HepG2 (cell line): ENCODE data around the gene SH2D2A. TPM values are rescaled to one million over a fixed set of nuclear protein-coding genes. Genes with fewer than 3 reads are reported as not detected.

Experiments
- ATAC-seq: fragments of 200-7000 bp; cut with Tn5 transposase; 3 replicates; pipeline ENCODE4 v1.9.1; 2020; ENCODE audit warnings: mild to moderate bottlenecking, moderate library complexity
- BruUV-seq: library from RNA; stranded (reverse); fragments of 400-500 nt; replicated peaks from 2 replicates; lab custom pipeline; 2021; lab: Mats Ljungman, UMichigan
- CTCF ChIA-PET: fragments of 300-600 bp; formaldehyde crosslinking; extraction: SDS; loops from one replicate; lab custom pipeline; 2021; ENCODE audit warnings: low total read pairs, inconsistent platforms, low intra/inter-chr PET ratio; lab: Yijun Ruan, JAX
- POLR2A ChIA-PET: fragments of 350-600 bp; sonication (Branson Sonifier 250); formaldehyde crosslinking; loops from one replicate; lab custom pipeline; 2020; ENCODE audit warnings: antibody characterized with exemption, inconsistent platforms; lab: Yijun Ruan, JAX
- DNase-seq: peaks from one replicate; pipeline ENCODE4 v3.0.0-alpha.2; 2015; ENCODE audit warnings: low spot score
- FAIRE-seq: peaks from 3 replicates; lab custom pipeline; 2011; peaks lifted over from hg19 to GRCh38; lab: Jason Lieb, UNC
- H2AFZ ChIP-seq: one replicate; pipeline ENCODE4 v1.6.1; 2011; ENCODE audit warnings: low read length, inconsistent platforms
- H3K27ac ChIP-seq: fragments of 300-600 bp; 3 replicates; pipeline ENCODE4 v1.8.0; 2011; ENCODE audit warnings: mixed run types, mild to moderate bottlenecking, mixed read lengths, low read length, inconsistent platforms; ENCODE audit not compliant: insufficient read depth; ENCODE audit errors: extremely low read length
- H3K27me3 ChIP-seq, 2 experiments: fragments of 200-600 bp in 1 of 2; 2 replicates in 1 of 2; 3 replicates in 1 of 2; pipeline versions ENCODE4 v1.6.0 to v1.8.0; 2011; ENCODE audit warnings: low read length in 2 of 2, mild to moderate bottlenecking in 2 of 2, moderate library complexity in 2 of 2, inconsistent platforms in 1 of 2; ENCODE audit not compliant: insufficient read depth in 2 of 2, control insufficient read depth in 1 of 2
- H3K36me3 ChIP-seq, 2 experiments: fragments of 200-600 bp in 1 of 2; replicated peaks in 1 of 2; 2 replicates in 1 of 2; 3 replicates in 1 of 2; pipeline versions ENCODE4 v1.5.1 to v1.8.0; 2011; ENCODE audit warnings: low read length in 2 of 2, inconsistent platforms in 1 of 2; ENCODE audit not compliant: insufficient read depth in 2 of 2, control insufficient read depth in 1 of 2
- H3K4me1 ChIP-seq: 2 replicates; pipeline ENCODE4 v1.5.1; 2012; ENCODE audit warnings: low read length, inconsistent platforms; ENCODE audit not compliant: insufficient read depth
- H3K4me2 ChIP-seq: 2 replicates; pipeline ENCODE4 v1.6.0; 2011; ENCODE audit warnings: low read depth, low read length, inconsistent platforms
- H3K4me3 ChIP-seq, 3 experiments: fragments of 200-600 bp in 1 of 3; sonication (generic), shearing (Covaris generic) in 1 of 3; replicated peaks in 1 of 3; 2 replicates each; pipeline ENCODE4 v1.5.1; 2011 to 2016; ENCODE audit warnings: low read length in 3 of 3, inconsistent platforms in 2 of 3, low read depth in 2 of 3, mild to moderate bottlenecking in 2 of 3, control low read depth in 1 of 3, mixed read lengths in 1 of 3; ENCODE audit not compliant: insufficient read depth in 1 of 3
- H3K79me2 ChIP-seq: one replicate; pipeline ENCODE4 v1.6.1; 2011; ENCODE audit warnings: low read length, inconsistent platforms; ENCODE audit not compliant: insufficient read depth
- H3K9ac ChIP-seq: 2 replicates; pipeline ENCODE4 v1.6.0; 2011; ENCODE audit warnings: mild to moderate bottlenecking, low read depth, low read length, inconsistent platforms; ENCODE audit not compliant: insufficient read depth
- H3K9me3 ChIP-seq: 2 replicates; pipeline ENCODE4 v1.5.1; 2012; ENCODE audit warnings: mild to moderate bottlenecking, low read length
- H4K20me1 ChIP-seq: 2 replicates; pipeline ENCODE4 v1.6.0; 2011; ENCODE audit warnings: inconsistent platforms, mild to moderate bottlenecking, low read length, moderate library complexity; ENCODE audit not compliant: insufficient read depth
- AGO2 ChIP-seq: fragments of 200-400 bp; formaldehyde crosslinking; optimal IDR thresholded peaks from 2 replicates; pipeline ENCODE3; 2017; ENCODE audit warnings: mild to moderate bottlenecking, low read depth, low read length, moderate library complexity
- FOSL1 ChIP-seq: sonication (generic); formaldehyde crosslinking; IDR thresholded peaks from 2 replicates; pipeline ENCODE4 v1.9.0; 2021; ENCODE audit warnings: missing genetic modification reagents, borderline replicate concordance
- FOSL2 ChIP-seq: sonication (generic); formaldehyde crosslinking; IDR thresholded peaks from 2 replicates; pipeline ENCODE4 v1.4.0; 2020; ENCODE audit warnings: missing genetic modification reagents
- NR2F1 ChIP-seq, 2 experiments: fragments of 450-650 bp in 1 of 2; formaldehyde crosslinking in 1 of 2; IDR thresholded peaks; 2 replicates each; pipeline versions ENCODE4 v1.5.0 to v1.6.1; 2016 to 2020; ENCODE audit warnings: mild to moderate bottlenecking in 1 of 2, missing compliant biosample characterization in 1 of 2, missing genetic modification reagents in 1 of 2, moderate library complexity in 1 of 2
- POLR2AphosphoS2 ChIP-seq: IDR thresholded peaks from 2 replicates; pipeline ENCODE4 v1.6.1; 2011; ENCODE audit warnings: low read depth, low read length, improper control_type of control experiment
- SAP130 ChIP-seq: IDR thresholded peaks from 2 replicates; pipeline ENCODE4 v1.6.1; 2016; ENCODE audit warnings: low read depth
- TCF7 ChIP-seq: sonication (generic); IDR thresholded peaks from 2 replicates; pipeline ENCODE4 v1.6.1; 2016; ENCODE audit warnings: antibody characterized with exemption, low read depth
- XRCC5 ChIP-seq: fragments of 200-400 bp; formaldehyde crosslinking; optimal IDR thresholded peaks from 2 replicates; pipeline ENCODE3; 2017; ENCODE audit warnings: mild to moderate bottlenecking, low read length
- ZBTB21 ChIP-seq: sonication (generic); formaldehyde crosslinking; IDR thresholded peaks from 2 replicates; pipeline ENCODE4 v1.4.0; 2020; ENCODE audit warnings: missing genetic modification reagents
- ZNF562 ChIP-seq: sonication (generic); formaldehyde crosslinking; IDR thresholded peaks from 2 replicates; pipeline ENCODE4 v1.8.0; 2022; ENCODE audit warnings: missing genetic modification reagents, borderline replicate concordance
- ZNF644 ChIP-seq: IDR thresholded peaks from 2 replicates; pipeline ENCODE4 v1.6.1; 2016; ENCODE audit warnings: low read depth
- ZNF776 ChIP-seq: sonication (generic); formaldehyde crosslinking; IDR thresholded peaks from 2 replicates; pipeline ENCODE4 v1.4.0; 2020; ENCODE audit warnings: mild to moderate bottlenecking, missing genetic modification reagents
- WGBS: methylation state at CpG from one replicate; pipeline ENCODE4 v1.1.6; 2017; ENCODE audit warnings: low lambda C conversion rate; 5-methylcytosine and 5-hydroxymethylcytosine counted together
- in situ Hi-C: cut with HindIII; loops from 2 replicates; pipeline ENCODE4 v1.10.0; 2017; ENCODE audit warnings: low pct_unique_long_range_greater_than_20kb; ENCODE audit not compliant: extremely low pct_ligation_motif_present
- intact Hi-C: fragments of 100-400 bp; cut with micrococcal nuclease; formaldehyde crosslinking; loops from one replicate; pipeline ENCODE4 v1.10.0; 2022; ENCODE audit not compliant: unreplicated experiment
- polyA plus RNA-seq, 8 experiments: library from polyadenylated mRNA; depleted of rRNA in 3 of 8; stranded (reverse) in 7 of 8; unstranded in 1 of 8; fragments of >200 nt; fragmentation: Illumina TruSeq in 4 of 8; extraction: Trizol in 4 of 8; gene quantifications; 2 replicates each; pipeline versions ENCODE4 v1.2.1 to v1.2.3, GENCODE V29; 2011 to 2016; ENCODE audit warnings: low read depth in 4 of 8, missing spikeins in 1 of 8, mixed read lengths in 1 of 8; ENCODE audit not compliant: insufficient read depth in 1 of 8
- total RNA-seq, 5 experiments: library from RNA; depleted of rRNA; stranded (reverse); fragments of >200 nt; fragmentation: Illumina TruSeq; extraction: Trizol; gene quantifications; 2 replicates each; pipeline ENCODE4 v1.2.3, GENCODE V29; 2016; ENCODE audit warnings: low read depth in 1 of 5
- TF ChIP-seq, protein P1 (sequence below): sonication (generic); formaldehyde crosslinking; IDR thresholded peaks from 2 replicates; pipeline ENCODE4 v1.4.0; 2020; ENCODE audit warnings: mild to moderate bottlenecking, missing genetic modification reagents
- TF ChIP-seq, protein P2 (sequence below): IDR thresholded peaks from 2 replicates; pipeline ENCODE4 v1.6.1; 2016; ENCODE audit warnings: low read depth
- TF ChIP-seq, protein P3 (sequence below): sonication (generic); formaldehyde crosslinking; IDR thresholded peaks from 2 replicates; pipeline ENCODE4 v1.5.0; 2020; ENCODE audit warnings: mild to moderate bottlenecking, missing genetic modification reagents, moderate library complexity

The SH2D2A gene
- total and polyA plus RNA-seq, 2 of the 13 experiments (the other 11 are each of a cell fraction or from before 2014, with no cell fraction given) = 0.57 to 0.73 TPM

DNA sequence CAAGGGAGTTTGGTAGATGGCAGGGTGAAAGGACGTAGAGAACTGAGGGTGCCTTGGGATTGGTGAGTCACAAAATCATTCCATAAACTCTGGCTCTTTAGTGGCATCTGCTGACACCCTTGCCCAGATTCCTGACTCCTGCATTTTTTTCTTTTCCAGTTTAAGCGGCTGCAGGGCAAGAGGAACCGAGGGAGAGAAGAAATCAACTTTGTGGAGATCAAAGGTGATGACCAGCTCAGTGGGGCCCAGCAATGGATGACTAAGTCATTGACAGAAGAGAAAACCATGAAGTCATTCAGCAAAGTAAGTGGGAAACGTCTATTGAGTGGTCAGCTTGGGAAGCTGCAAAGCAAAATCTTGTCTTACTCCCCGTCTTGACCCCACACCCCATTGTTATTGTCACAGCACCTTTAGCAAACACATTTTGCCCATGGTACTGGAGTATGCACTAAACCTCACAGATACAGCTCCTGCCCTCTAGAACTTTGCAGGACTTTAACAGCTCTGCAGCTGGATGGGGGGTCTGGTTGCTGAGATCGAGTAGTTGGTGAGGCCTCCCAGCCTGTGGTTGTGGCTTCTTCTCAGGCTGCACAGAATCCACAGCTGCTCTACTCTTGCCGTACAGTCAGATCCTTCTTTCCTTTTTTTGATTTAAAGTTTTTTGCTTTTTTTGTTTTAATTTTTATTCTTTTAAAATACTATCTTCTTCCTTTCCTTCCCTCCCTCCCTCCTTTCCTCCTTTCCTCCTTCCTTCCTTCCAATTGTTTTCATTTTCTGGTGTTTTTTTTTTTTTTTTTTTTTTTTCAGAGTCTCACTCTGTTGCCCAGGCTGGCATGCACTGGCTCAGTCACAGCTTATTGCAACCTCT lies 21.9 kb downstream of the SH2D2A start:
- 53% methylated on average over 7 of the region's 7 CpGs for WGBS
- no peaks in the 10 kb centered on the region for H3K9me3 ChIP-seq
- DNase-seq = peak; percentile 60
- H3K9ac ChIP-seq = no peak overlapping the region
- TF ChIP-seq POLR2AphosphoS2 = no peak
- peak; percentile 69 for TF ChIP-seq FOSL2
- TF ChIP-seq XRCC5 = peak; percentile 30
- TF ChIP-seq, protein P1, sequence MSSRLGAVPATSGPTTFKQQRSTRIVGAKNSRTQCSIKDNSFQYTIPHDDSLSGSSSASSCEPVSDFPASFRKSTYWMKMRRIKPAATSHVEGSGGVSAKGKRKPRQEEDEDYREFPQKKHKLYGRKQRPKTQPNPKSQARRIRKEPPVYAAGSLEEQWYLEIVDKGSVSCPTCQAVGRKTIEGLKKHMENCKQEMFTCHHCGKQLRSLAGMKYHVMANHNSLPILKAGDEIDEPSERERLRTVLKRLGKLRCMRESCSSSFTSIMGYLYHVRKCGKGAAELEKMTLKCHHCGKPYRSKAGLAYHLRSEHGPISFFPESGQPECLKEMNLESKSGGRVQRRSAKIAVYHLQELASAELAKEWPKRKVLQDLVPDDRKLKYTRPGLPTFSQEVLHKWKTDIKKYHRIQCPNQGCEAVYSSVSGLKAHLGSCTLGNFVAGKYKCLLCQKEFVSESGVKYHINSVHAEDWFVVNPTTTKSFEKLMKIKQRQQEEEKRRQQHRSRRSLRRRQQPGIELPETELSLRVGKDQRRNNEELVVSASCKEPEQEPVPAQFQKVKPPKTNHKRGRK (CRISPR knock-in tag) = peak; percentile 52; the same call in 1 of the 2 replicates
- TF ChIP-seq NR2F1 (CRISPR knock-in tag; IDR thresholded peaks at IDR 0.05) = peak in 1 of 2 experiments; percentile 47; a peak in 1 of 4 replicates
- no peak for TF ChIP-seq AGO2
- TF ChIP-seq ZNF776 (CRISPR knock-in tag) = no peak
- TF ChIP-seq TCF7 = peak; percentile 52
- TF ChIP-seq ZBTB21 = peak; percentile 67
- TF ChIP-seq, protein P2, sequence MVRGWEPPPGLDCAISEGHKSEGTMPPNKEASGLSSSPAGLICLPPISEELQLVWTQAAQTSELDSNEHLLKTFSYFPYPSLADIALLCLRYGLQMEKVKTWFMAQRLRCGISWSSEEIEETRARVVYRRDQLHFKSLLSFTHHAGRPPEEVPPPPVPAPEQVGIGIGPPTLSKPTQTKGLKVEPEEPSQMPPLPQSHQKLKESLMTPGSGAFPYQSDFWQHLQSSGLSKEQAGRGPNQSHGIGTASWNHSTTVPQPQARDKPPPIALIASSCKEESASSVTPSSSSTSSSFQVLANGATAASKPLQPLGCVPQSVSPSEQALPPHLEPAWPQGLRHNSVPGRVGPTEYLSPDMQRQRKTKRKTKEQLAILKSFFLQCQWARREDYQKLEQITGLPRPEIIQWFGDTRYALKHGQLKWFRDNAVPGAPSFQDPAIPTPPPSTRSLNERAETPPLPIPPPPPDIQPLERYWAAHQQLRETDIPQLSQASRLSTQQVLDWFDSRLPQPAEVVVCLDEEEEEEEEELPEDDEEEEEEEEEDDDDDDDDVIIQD (CRISPR knock-in tag) = 0 out of 2 replicates have a peak, but pooled peaks have one; percentile 33
- no peak for TF ChIP-seq ZNF562 (CRISPR knock-in tag)
- TF ChIP-seq, protein P3, sequence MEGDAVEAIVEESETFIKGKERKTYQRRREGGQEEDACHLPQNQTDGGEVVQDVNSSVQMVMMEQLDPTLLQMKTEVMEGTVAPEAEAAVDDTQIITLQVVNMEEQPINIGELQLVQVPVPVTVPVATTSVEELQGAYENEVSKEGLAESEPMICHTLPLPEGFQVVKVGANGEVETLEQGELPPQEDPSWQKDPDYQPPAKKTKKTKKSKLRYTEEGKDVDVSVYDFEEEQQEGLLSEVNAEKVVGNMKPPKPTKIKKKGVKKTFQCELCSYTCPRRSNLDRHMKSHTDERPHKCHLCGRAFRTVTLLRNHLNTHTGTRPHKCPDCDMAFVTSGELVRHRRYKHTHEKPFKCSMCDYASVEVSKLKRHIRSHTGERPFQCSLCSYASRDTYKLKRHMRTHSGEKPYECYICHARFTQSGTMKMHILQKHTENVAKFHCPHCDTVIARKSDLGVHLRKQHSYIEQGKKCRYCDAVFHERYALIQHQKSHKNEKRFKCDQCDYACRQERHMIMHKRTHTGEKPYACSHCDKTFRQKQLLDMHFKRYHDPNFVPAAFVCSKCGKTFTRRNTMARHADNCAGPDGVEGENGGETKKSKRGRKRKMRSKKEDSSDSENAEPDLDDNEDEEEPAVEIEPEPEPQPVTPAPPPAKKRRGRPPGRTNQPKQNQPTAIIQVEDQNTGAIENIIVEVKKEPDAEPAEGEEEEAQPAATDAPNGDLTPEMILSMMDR (CRISPR knock-in tag) = 0 out of 2 replicates have a peak, but pooled peaks have one; percentile 13
- TF ChIP-seq SAP130 (CRISPR knock-in tag) = peak; percentile 54
- TF ChIP-seq ZNF644 (CRISPR knock-in tag) = 0 out of 2 replicates have a peak, but pooled peaks have one; percentile 11
- TF ChIP-seq FOSL1 (CRISPR knock-in tag) = 0 out of 2 replicates have a peak, but pooled peaks have one; percentile 28
- peak overlapping the region in 1 of 3 experiments; percentile 1; a peak in 1 of 6 replicates for H3K4me3 ChIP-seq
- ChIA-PET POLR2A (interaction anchor here (0.8 to 1.6 kb wide), 6 partner anchors 24 to 134 kb away, joined by 3 to 7 read pairs (median 4); partner anchors contain the start of genes ISG20L2, METTL25B and PRCC), CTCF (interaction anchor here (0.6 kb wide), 1 partner anchor 68 kb away, joined by 3 read pairs; no protein-coding TSS in a partner anchor)
- no peaks in the 10 kb centered on the region for H3K79me2 ChIP-seq
- no peak overlapping the region for H2AFZ ChIP-seq
- H3K4me1 ChIP-seq = peaks cover 39% of the 10 kb centered on the region
- peaks cover 31 to 69% of the 10 kb centered on the region in 2 experiments for H3K36me3 ChIP-seq
- peak overlapping the region; percentile 64 for H3K27ac ChIP-seq
- no peaks in the 10 kb centered on the region for H4K20me1 ChIP-seq
- intact Hi-C loops (loop anchor here (10.0 kb wide), 1 partner anchor 70 kb away; the partner anchor contains the start of gene NTRK1), in situ Hi-C loops (loop anchor here (5.0 kb wide), 1 partner anchor 68 kb away; the partner anchor contains the start of gene NTRK1)
- peak; percentile 15 for FAIRE-seq
- no peaks in the 10 kb centered on the region for H3K27me3 ChIP-seq
- H3K4me2 ChIP-seq = 0 out of 2 replicates have a peak overlapping the region, but pooled peaks have one; percentile 5
- no TSS peak for BruUV-seq
- ATAC-seq = peak; percentile 50
